Amniotic stem cell (primary cell): ENCODE data around the gene PTPRG.

ENCODE experiments used
- DNase-seq: peaks from one replicate; lab custom pipeline; 2025; lab: John Stamatoyannopoulos, UW

PTPRG gene

DNA sequence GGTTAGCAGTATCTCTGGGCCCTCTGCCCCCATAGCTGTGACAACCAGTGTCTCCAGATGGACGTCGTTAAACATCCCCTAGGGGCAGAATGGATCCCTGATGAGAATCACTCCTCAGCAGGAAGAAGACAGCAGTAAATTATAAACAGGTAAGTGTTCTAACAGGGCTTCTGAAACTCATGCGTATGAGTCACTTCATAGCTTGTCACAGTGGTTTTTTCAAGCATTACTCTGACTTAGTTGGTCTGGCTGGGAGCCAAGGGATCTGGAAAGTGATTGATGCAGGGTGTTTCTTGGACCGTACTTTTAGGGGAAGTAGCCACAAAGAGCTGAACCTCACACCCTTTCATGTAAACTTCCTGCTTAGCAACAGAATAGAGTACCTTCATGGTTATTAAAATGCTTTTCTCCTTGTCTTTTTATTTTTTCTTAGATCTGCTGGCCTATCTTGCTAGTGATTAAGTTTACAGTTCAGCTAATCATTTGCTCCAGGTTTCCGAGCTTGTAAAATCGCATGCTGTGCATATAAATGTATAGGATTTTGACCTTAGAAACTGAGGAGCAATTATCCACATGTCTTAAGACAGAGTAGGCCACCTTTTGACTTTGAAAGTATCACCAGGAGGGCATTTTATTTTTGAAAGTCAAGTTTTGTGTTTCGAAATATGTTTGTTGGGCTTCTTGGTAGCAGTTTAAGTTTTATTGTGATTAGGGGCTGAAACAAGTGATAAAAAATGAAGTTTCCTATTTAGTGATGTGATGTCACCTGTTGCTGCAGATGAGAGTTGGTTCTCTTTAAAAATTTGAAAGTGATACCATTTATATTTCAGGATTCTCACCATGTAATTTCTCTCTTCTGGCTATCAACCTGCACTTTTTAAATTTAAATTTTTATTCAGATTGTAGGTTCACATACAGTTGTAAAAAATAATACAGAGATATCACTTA is 333.9 kb downstream of the PTPRG start:
- peak; percentile 15 for DNase-seq

DNA sequence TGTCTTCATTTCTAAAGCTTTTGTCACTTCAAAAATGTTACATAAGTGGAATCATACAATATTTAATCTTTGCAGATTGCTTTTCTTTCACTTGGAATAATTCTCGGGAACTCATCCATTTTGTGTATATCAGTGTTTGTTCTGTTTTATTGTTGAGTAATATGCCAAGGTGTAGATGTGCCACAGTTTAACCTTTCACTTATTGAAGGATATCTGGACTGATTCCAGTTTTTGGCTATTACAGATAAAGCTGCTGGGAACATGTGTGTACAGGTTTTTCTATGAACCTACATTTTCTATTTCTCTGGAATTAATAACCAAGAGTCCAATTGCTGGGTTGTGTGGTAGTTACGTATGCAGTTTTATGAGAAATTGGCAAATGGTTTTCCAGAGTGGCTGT is 334.9 kb downstream of the PTPRG start:
- DNase-seq = no peak

DNA sequence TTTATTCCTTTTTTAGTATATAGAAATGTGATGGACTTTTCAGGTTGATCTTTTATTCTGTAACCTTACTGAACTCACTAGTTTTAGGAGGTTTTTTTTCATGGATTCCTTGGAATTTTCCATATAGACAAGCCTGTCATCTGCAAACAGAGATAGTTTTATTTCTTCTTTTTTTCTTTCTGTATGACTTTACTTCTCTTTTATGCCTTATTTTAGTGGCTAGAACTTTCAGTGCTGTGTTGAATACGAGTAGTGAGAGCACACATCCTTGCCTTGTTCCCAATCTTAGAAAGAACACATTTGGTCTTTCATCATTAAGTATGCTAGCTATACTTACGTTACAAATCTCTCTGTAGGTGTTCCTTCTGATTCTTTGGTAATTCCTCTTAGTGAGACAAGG is 336.5 kb downstream of the PTPRG start:
- no peak for DNase-seq

DNA sequence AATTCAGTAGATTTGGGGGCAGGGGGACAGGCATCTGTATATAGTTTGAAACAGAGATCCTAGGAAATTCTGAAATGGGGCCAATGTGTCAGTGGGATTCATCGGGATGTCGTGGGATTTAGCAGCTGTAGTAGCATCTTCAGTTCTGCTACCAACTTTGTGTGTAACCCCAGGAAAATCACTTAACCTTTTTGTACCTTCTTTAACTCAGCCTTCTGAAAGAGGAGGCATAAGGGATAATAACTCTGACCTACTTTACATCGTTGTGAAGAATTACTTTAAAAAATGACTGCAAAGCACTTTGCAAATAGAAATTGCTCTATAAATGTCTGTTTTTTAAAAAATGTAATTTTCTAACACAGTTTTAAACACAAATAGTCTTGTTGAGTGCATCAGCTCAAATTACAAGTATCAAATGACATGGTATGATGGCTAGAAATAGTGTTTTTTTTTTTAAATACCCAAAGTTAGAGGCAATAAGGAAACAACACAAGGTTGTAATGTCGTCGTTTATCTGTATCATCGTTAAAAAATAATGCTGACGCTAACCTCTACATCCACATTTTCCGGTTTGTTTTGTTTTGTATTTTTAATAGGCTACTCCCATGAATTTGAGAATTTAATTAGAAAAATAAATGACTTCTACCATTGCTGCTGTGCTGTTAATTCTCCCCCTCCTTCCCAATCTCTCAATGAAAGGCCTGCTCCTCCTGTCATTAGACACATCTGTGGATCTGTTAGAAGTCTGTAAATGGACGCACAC is 338.5 kb downstream of the PTPRG start:
- DNase-seq = no peak

DNA sequence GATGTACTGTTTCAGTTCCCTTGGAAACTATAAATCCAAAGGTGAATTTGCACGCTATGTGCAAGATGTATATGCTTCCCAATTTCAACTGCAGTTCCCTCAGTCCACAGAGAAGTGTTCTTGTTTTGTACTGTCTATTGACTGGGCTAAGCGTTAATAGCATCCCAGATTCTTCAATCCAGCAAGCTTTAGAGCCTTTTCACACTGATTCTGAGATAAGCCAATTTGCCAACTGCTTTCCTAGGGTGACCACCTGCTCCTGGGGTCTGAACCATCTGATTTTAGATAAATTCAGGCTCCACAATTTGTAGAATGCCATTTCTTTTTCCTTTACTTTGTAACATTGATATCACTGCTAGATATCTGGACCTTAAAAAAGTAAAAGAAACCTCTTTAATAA is 340.1 kb downstream of the PTPRG start:
- DNase-seq = no peak

DNA sequence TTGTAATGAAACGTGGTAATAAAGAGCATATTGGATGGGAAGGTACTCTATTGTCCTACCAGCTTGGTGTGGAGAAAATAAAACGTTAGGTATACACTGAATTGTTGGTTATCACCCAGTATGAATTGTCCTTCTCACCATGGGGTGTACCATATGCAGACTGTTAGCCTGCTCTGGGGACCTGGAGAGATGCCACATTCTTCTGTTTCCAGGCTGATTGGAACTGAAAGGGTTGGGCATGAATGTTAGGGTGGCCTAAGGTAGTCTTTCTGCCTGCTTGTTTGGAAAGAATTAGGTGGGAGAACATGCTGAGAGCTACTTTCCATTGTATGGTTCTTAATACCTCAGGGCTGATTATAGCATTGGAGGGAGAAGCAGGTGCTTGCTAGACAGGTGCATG is 340.6 kb downstream of the PTPRG start:
- DNase-seq = no peak

DNA sequence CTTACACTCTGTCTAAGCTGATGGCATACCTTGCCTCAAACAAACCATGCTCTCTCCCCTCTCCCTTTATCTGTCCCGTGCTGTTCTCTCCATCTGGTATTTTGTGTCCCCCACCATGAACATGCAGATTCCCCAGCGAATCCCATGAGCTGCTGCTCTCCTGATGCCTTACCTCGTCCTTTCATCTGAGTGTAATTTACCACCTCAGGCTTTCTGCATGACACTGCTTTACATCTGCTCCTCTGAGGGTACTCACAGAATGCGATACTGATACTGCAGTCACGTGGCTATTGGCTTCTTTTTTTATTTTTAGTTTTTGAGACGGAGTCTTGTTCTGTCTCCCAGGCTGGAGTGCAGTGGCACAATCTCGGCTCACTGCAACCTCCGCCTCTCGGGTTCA is 341.7 kb downstream of the PTPRG start:
- DNase-seq = no peak

DNA sequence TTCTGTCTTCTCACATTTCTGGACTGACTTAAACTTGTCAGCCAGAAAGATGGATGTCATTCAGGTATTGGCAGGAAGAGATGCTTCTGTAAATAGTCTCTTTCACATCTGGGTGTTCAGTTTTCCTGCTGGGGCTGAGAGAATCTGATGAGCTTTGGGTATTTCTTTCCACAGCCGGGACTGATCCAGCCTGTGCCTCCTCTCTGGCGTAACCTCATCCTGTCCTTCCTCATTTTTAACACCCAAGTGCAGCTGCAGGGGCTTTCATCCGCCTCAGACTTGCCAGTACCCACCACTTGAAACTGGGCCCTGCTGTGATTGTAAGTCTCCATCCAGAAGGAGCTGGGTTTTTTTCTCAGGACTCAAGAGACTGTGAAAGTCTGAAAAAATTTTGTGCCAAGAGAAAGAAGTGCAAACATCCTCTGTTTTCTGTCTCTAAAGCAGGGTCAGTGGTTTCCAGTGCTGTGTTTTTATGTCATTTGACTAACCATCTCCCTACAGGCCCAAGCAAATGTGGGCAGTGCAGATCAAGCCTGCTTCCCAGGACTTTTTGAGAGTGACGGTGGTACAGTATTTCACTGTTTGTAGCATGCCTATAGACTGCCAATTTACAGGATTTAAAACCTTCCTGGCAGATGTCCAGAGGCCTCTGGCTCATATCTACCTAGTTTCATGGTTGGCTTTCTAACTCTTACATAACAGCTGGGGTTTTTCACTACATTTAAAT is 342.7 kb downstream of the PTPRG start:
- no peak for DNase-seq

DNA sequence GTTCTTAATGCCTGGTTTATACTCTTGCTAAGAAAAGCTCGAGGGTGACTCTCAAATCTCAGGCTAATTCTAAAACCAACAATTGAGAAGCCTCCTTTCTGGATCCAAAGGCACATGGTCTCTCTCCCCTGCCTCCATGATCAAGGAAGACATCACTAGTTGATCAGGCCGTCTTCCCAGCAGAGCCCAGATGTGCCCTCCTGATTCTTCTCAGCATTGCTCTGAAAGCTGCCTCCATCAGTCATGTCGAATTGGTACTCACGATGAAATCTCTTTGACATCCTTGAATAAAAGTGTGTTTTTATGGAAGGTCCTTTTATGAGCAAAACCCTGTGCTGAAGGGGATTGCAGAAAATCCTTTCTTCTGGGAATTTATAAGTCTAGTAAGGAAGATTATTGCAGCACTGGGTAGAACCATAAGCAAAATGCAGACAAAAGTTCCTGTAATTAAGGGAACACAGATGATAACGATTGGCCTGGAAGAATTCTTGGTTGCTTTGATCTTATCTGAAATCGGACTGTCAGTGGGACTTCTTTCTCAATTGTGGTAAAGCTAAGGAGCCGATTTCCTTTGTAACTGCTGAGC is 345.9 kb downstream of the PTPRG start:
- no peak for DNase-seq

DNA sequence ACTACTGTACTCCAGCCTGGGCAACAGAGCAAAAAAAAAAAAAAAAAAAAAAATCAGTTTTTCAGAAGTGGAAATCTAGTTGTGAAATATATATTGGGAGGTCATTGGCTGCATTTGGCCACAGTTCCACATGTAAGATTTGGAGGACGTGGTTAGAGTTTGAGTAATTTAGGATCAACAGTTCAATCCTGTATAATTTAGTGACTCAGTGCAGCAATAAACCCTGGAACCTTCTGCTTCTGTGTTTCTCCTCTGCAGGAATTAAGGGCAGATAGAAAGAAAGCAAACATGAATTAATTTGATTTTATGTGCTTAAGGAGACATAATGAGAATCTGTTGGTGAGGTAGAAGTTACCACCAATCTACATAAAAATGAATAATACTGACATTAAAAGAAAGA is 347.0 kb downstream of the PTPRG start:
- no peak for DNase-seq

DNA sequence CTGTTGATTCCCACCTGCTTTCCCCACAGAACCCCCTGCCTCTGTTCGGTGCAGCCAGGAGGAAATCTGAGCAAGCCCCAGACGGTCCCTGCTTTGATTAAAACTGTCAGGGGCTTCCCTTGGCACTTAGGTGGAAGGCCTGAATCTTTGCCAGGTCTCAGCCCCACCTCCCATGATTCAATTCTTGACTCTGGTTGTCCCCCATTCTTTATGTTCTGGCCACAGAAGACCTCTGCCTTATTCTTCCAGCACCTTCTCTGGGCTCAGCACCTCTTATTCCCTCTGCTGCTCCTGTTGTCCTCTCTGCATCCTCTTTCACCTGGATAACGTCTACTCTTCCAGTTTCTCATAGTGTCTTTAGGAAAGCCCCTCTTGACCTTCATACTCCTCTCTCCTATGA is 349.4 kb downstream of the PTPRG start:
- DNase-seq = no peak

DNA sequence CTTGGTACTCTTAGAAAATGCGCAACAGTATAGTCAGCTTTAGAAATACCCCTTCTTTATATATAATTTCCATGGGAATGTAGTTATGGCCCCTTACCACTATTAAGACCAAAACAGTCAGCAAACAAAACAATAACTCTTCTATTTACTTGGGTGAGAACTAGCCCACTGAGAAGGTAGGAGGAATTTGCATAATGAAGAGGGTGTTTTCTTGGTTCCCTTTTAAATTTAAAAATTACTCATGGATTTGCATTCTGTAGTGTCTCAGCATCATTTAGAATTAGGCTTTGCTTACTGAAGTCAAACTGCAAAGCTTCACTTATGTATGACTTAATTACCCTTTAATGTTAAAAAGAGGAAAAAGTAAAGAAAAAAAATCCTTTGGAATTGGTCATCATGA is 350.8 kb downstream of the PTPRG start:
- no peak for DNase-seq

DNA sequence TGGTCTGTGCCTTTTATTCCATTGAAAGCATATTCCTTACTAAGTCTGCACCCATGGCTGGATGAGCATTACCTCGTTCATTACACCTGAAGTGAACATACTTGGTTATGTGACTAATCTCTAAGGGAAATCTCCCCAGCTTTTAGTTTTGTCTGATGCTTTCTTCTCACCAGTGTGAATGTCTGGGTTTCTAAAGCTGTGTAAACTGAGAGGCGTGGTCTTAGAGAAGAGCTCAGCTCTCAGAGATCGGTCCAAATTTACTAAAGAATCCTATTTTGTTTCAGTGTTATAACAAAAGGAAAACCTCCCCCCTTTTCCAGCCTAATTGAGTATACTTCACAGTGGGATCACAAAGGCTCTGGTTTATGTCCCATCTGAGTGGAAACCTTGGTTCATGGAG is 352.3 kb downstream of the PTPRG start:
- no peak for DNase-seq

DNA sequence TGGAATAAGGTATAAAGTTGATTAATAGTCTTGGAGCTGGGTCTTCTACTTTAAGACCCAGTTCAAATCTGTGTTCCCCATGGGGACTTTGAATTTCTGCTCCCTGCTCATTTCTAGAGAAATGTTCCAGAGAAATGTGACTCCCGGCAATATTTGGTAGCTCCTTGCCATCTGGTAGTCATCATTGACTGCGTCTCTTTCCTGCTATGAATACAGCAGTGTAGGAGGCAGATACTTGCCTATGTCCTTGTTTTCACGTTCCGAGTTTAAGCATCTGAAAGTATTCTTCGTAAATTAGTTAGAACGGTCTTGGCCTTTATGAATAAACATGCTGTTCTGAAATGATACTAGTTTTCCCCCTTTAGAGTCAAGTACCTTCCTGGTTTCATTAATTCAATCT is 352.9 kb downstream of the PTPRG start:
- no peak for DNase-seq

DNA sequence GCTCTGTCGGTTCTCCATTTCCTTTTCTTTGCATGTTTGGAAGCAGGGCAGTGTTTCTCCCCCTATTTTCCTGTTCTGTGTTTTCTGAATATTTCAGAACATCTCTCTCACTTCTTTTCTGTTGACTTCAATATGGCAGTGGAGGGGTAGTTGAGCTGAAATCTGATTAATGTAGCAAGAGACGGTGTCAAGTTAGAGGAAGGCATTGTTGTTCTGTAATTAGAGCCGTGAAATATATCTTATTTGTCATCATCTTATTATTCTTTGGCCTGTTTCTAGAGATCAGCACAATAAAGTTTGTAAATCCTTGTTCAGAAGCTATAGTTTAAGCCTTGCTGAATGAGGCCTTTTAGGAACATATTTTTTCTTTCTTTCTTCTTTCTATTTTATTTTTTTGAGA is 353.9 kb downstream of the PTPRG start:
- DNase-seq = no peak

DNA sequence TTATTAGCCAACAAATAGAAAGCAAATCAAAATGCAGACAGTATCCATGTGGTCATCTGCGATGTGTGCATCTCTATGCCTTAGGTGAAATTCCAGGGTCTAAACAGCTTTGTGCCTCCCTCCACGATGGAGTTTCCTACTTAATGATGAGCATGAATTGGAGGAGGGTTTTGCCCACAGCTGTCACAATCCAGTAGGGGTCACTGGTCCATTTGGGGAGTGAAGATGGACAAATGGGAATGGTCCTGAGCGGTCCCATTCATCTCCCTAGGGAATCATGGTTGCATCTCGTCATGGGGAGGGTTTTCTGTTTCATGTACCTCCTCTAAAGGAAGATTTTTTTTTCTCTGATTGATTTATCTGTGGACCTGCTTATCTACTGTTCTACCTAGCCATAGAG is 358.0 kb downstream of the PTPRG start:
- no peak for DNase-seq

DNA sequence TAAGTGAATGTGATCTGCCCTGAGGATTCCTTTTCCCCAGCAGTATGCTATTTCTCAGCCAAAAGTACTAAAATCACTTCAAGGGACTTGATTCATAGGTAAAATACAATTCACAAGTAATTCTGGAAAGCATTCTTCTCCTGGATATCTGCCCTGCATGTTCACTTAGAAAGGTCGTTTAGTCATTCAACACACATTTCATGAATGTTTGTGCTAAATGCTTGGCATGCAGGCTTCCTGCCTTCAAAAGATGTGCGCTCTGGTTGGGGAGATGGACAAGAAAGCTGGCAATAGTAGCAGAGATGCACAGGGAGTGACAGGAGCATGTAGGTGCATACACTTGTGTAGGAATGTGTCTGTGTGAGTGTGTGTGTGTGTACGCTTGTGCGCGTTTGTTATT is 360.7 kb downstream of the PTPRG start:
- no peak for DNase-seq

DNA sequence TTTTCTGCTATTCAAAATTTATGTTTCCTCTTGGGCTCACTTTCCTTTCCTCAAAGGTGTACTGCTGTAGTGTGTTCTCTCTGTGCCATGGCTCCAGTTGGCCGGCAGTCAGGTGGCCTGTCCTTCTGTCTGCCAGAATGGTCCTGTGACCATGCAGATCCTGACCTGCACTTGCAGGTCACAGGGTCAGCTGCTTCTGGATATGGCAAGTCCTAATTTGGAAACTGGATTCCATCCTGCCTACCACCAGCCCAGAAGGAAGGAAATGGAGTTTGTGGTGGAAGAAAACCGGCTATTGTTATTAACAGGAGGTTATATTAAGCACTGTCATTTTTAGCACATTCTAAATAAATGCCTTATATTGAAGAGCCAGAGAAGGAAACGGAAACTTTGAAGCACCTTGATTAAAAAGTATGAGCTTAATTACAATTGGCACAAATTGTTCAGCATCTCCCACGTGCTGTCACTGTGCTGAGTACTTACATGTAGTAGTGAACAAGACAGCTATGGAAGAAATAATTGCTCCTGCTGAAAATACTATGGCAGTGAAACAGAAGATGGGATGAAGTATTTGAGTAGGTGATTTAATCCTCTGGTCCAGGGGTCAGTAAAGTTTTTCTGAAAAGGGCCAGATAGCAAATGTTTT is 362.8 kb downstream of the PTPRG start:
- no peak for DNase-seq

DNA sequence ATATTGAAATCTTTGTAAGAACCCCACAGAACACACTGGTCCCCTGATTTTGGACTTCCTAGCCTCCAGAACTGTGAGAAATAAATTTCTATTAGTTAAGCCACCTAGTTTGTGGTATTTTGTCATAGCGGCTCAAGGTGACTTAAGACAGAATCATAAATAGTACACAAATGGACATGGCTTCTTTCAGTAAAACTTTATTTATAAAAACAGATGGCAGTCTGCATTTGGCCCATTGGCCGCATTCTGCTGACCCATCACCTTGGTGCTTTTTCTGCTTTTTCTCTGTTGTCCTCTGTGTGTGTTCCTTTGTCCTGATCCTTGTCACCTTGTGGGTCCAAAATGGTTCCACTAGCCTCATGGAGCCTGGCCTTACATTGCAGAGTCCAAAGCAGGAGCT is 363.6 kb downstream of the PTPRG start:
- DNase-seq = no peak

DNA sequence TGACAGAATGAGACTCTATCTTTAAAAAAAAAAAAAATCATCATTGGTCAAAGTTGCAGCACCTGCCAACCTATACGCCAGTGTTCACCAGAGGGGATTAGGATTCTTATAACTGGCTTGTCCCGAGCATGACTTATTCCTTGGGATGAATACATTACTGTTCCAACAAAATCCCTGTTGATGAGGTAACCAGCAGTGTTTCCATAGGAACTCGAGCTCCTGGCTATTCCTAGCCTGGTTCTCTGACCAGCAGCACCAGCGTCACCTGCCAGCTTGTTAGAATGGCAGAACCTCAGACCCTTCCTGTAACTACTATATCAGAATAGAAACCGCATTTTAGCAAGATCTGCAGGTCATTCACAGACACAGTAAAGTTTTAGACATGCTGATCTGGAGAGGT is 364.4 kb downstream of the PTPRG start:
- DNase-seq = no peak

DNA sequence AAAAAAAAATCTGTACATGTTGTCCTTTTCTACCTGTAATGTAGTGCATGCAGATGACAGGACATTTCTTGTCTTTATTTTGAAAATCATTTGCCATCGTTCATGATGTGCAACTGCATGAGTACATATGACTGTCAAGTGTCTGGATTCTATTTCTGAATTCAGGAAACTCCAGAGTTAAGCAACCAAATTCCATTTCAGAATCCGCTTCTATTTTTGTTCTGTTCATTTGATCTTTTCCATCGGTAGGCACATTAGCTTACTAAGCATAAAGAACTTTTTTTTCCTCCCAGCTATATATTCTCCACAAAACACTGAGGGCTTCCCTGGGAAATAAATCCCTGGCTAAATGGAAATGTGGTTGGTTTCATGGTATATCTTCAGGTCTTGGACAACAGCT is 365.6 kb downstream of the PTPRG start:
- DNase-seq = no peak

DNA sequence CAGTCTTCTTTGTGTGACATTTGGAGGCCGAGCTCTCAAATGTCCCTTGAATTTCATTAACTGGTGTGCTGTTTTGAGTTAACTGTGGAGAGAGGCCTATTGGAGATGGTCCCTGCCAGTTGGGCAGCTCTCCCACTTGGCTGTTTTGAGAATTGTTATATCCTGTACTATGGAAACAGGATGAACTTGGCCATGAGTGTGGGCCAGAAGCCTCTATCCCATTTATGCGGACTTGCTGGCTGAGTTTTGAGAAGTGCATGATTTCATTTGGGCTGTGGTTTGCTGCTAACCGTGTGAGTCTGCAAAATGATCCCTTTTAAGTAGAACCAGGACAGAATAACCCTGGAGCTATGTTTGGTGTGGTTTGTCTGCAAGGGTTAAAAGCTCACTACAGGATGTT is 366.0 kb downstream of the PTPRG start:
- DNase-seq = no peak
